ENCODE measurements around the gene IGSF5. TPM values are rescaled to one million over a fixed set of nuclear protein-coding genes. Genes with fewer than 3 reads are reported as not detected.

IGSF5 gene
- total RNA-seq, 3 donors from 2014 or later (not counting 1 experiment from before 2014, with no cell fraction given): not detected

- DNase-seq (no peak), ATAC-seq (no peak)
- intact Hi-C loops (cut with micrococcal nuclease): no loop called here
- no CpG with 5 or more reads among the region's 1 CpG for WGBS (ENCODE audit: insufficient coverage)
- Histone ChIP-seq H3K27me3 (ENCODE audit: control insufficient read depth, insufficient read depth, low read length) (no peaks in the 10 kb centered on the region), H3K9me3 (ENCODE audit: control insufficient read depth, insufficient read depth, low read length) (peaks cover 3% of the 10 kb centered on the region), H3K27ac (ENCODE audit: low read length) (no peak overlapping the region), H3K4me3 (ENCODE audit: low read length) (no peak overlapping the region), H3K36me3 (ENCODE audit: control insufficient read depth, insufficient read depth, low read length) (no peaks in the 10 kb centered on the region), H3K4me1 (ENCODE audit: control insufficient read depth, insufficient read depth, low read length) (no peaks in the 10 kb centered on the region)
- Mint-ChIP-seq H3K27me3 (ENCODE audit: low read depth in 2 of 2) (peaks cover 3 to 10% of the 10 kb centered on the region in 2 donors), H3K4me1 (no peaks in the 10 kb centered on the region), H3K9me3 (no peaks in the 10 kb centered on the region), H3K4me3 (no peak overlapping the region), H3K27ac (no peak overlapping the region), H3K36me3 (no peaks in the 10 kb centered on the region)
- TF ChIP-seq, protein P1, sequence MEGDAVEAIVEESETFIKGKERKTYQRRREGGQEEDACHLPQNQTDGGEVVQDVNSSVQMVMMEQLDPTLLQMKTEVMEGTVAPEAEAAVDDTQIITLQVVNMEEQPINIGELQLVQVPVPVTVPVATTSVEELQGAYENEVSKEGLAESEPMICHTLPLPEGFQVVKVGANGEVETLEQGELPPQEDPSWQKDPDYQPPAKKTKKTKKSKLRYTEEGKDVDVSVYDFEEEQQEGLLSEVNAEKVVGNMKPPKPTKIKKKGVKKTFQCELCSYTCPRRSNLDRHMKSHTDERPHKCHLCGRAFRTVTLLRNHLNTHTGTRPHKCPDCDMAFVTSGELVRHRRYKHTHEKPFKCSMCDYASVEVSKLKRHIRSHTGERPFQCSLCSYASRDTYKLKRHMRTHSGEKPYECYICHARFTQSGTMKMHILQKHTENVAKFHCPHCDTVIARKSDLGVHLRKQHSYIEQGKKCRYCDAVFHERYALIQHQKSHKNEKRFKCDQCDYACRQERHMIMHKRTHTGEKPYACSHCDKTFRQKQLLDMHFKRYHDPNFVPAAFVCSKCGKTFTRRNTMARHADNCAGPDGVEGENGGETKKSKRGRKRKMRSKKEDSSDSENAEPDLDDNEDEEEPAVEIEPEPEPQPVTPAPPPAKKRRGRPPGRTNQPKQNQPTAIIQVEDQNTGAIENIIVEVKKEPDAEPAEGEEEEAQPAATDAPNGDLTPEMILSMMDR (IDR thresholded peaks at IDR 0.05): no peak
These were observed 41.4 kb upstream of the IGSF5 start for GRCh38 chr21:39703578-39703977.

DNA sequence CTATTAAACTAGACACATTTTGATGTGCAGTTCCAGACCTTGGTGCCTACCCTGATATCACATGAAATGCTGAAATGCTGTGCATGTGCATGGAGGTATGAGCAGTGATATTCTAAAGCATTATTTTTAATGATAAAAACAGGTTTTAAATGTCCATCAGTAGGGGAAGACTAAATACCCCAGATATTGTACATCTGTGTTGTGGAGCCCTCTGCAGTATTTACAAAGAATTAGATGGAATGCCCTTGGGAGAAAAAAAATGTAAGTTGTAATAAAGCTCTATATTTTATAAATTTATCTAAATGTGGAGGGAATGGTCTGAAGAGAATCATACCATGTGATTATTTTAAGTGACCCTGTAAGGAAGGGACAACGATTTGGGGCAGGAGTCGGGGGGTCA is 39.1 kb upstream of the IGSF5 start:
- DNase-seq: no peak

DNA sequence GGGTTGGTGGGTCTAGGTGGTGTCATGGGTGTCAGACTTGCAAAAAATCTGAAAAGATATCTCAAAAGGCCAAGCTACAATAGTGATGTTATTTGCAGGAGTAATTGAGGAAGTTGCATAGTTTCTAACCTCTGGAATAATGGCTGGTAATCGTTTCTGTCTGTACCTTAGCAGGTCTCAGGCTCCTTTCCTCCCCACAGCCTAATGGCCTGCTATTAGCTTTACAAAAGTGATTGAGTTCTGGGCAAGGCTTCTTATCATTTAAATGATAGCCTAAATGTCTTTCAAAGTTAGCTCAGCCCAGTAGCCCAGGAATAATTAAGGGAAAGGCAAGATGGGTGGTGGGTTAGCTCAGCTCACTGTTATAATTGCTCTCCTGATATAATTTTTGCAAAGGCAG is 37.7 kb upstream of the IGSF5 start:
- TF ChIP-seq, protein P1 (IDR thresholded peaks at IDR 0.05): no peak
- no peaks in the 10 kb centered on the region for H3K36me3 Mint-ChIP-seq
- H3K4me1 Mint-ChIP-seq: no peaks in the 10 kb centered on the region
- no peaks in the 10 kb centered on the region for H3K9me3 Mint-ChIP-seq
- H3K27me3 Mint-ChIP-seq (ENCODE audit: low read depth in 2 of 2): peaks cover 0 to 3% of the 10 kb centered on the region in 2 donors
- Histone ChIP-seq H3K4me1 (ENCODE audit: control insufficient read depth, insufficient read depth, low read length) (no peaks in the 10 kb centered on the region), H3K4me3 (ENCODE audit: low read length) (no peak overlapping the region), H3K9me3 (ENCODE audit: control insufficient read depth, insufficient read depth, low read length) (peaks cover 3% of the 10 kb centered on the region), H3K27ac (ENCODE audit: low read length) (no peak overlapping the region), H3K36me3 (ENCODE audit: control insufficient read depth, insufficient read depth, low read length) (no peaks in the 10 kb centered on the region), H3K27me3 (ENCODE audit: control insufficient read depth, insufficient read depth, low read length) (no peaks in the 10 kb centered on the region)
- no peak overlapping the region for H3K4me3 Mint-ChIP-seq
- DNase-seq: no peak
- intact Hi-C loops (cut with micrococcal nuclease): no loop called here
- H3K27ac Mint-ChIP-seq: no peak overlapping the region
- WGBS (ENCODE audit: insufficient coverage): 0% methylated on average over 1 of the region's 1 CpG
- no peak for ATAC-seq

More for the DNA sequence above, 39.1 kb upstream of the IGSF5 start:
- peaks cover 0 to 3% of the 10 kb centered on the region in 2 donors for H3K27me3 Mint-ChIP-seq (ENCODE audit: low read depth in 2 of 2)
- H3K27ac Mint-ChIP-seq: no peak overlapping the region
- TF ChIP-seq, protein P1 (IDR thresholded peaks at IDR 0.05): no peak
- H3K4me3 ChIP-seq (ENCODE audit: low read length): no peak overlapping the region
- peaks cover 3% of the 10 kb centered on the region for H3K9me3 ChIP-seq (ENCODE audit: control insufficient read depth, insufficient read depth, low read length)
- H3K36me3 Mint-ChIP-seq: no peaks in the 10 kb centered on the region
- intact Hi-C loops (cut with micrococcal nuclease): no loop called here
- WGBS (ENCODE audit: insufficient coverage): 86% methylated on average over 2 of the region's 2 CpGs
- H3K36me3 ChIP-seq (ENCODE audit: control insufficient read depth, insufficient read depth, low read length): no peaks in the 10 kb centered on the region
- H3K27me3 ChIP-seq (ENCODE audit: control insufficient read depth, insufficient read depth, low read length): no peaks in the 10 kb centered on the region
- H3K4me1 Mint-ChIP-seq: no peaks in the 10 kb centered on the region
- no peaks in the 10 kb centered on the region for H3K9me3 Mint-ChIP-seq
- H3K27ac ChIP-seq (ENCODE audit: low read length): no peak overlapping the region
- no peak overlapping the region for H3K4me3 Mint-ChIP-seq
- H3K4me1 ChIP-seq (ENCODE audit: control insufficient read depth, insufficient read depth, low read length): no peaks in the 10 kb centered on the region
- no peak for ATAC-seq

- Mint-ChIP-seq H3K36me3 (no peaks in the 10 kb centered on the region), H3K27me3 (ENCODE audit: low read depth in 2 of 2) (peaks cover 0 to 3% of the 10 kb centered on the region in 2 donors), H3K27ac (no peak overlapping the region), H3K4me3 (no peak overlapping the region), H3K9me3 (no peaks in the 10 kb centered on the region), H3K4me1 (no peaks in the 10 kb centered on the region)
- ATAC-seq (no peak), DNase-seq (no peak)
- Histone ChIP-seq H3K36me3 (ENCODE audit: control insufficient read depth, insufficient read depth, low read length) (no peaks in the 10 kb centered on the region), H3K9me3 (ENCODE audit: control insufficient read depth, insufficient read depth, low read length) (no peaks in the 10 kb centered on the region), H3K4me1 (ENCODE audit: control insufficient read depth, insufficient read depth, low read length) (no peaks in the 10 kb centered on the region), H3K27me3 (ENCODE audit: control insufficient read depth, insufficient read depth, low read length) (no peaks in the 10 kb centered on the region), H3K4me3 (ENCODE audit: low read length) (no peak overlapping the region), H3K27ac (ENCODE audit: low read length) (no peak overlapping the region)
- 88% methylated on average over 8 of the region's 8 CpGs for WGBS (ENCODE audit: insufficient coverage)
- TF ChIP-seq, protein P1 (IDR thresholded peaks at IDR 0.05): no peak
- intact Hi-C loops (cut with micrococcal nuclease): no loop called here
These were observed 34.1 kb upstream of the IGSF5 start for GRCh38 chr21:39710866-39711265.

Measured in natural killer cell (primary cell).